GM23338 (cell line): ENCODE data around the gene SRPK2.

Source experiments
- CREB1 ChIP-seq: fragments of 250-450 bp; sonication (Bioruptor Pico); IDR thresholded peaks from 2 replicates; pipeline ENCODE4 v1.5.0; 2020; ENCODE audit warnings: low read depth, mild to moderate bottlenecking, moderate library complexity
- EZH2 ChIP-seq: fragments of 200-600 bp; sonication (generic); IDR thresholded peaks from one replicate; pipeline ENCODE4 v1.8.0; 2017; ENCODE audit warnings: antibody characterized with exemption, mild to moderate bottlenecking, low read depth; ENCODE audit not compliant: unreplicated experiment
- EZH2phosphoT487 ChIP-seq: fragments of 200-600 bp; sonication (generic); IDR thresholded peaks from one replicate; pipeline ENCODE4 v1.8.1; 2018; ENCODE audit warnings: antibody characterized with exemption; ENCODE audit not compliant: unreplicated experiment
- JUNB ChIP-seq: IDR thresholded peaks from one replicate; pipeline ENCODE4 v1.6.1; 2016; ENCODE audit warnings: antibody characterized with exemption; ENCODE audit not compliant: unreplicated experiment
- NANOG ChIP-seq: IDR thresholded peaks from 2 replicates; pipeline ENCODE4 v1.6.1; 2016; ENCODE audit warnings: antibody characterized with exemption, borderline replicate concordance
- POLR2AphosphoS5 ChIP-seq: IDR thresholded peaks from 2 replicates; pipeline ENCODE4 v1.6.1; 2016; ENCODE audit warnings: antibody characterized with exemption, low read depth
- STAT1 ChIP-seq: IDR thresholded peaks from one replicate; pipeline ENCODE4 v1.6.1; 2016; ENCODE audit warnings: antibody characterized with exemption; ENCODE audit not compliant: unreplicated experiment
- TF ChIP-seq, protein P1 (sequence below), 2 experiments: fragments of 200-600 bp in 1 of 2; sonication (generic) in 1 of 2; conservative IDR thresholded peaks; 2 replicates each; pipeline versions ENCODE4 v1.5.1 to v1.6.1; 2016 to 2017; ENCODE audit warnings: antibody characterized with exemption in 2 of 2, low read depth in 2 of 2, mild to moderate bottlenecking in 2 of 2, moderate library complexity in 1 of 2
- TF ChIP-seq, protein P2 (sequence below): IDR thresholded peaks from one replicate; pipeline ENCODE4 v1.6.1; 2018; ENCODE audit warnings: antibody characterized with exemption; ENCODE audit not compliant: unreplicated experiment

DNA sequence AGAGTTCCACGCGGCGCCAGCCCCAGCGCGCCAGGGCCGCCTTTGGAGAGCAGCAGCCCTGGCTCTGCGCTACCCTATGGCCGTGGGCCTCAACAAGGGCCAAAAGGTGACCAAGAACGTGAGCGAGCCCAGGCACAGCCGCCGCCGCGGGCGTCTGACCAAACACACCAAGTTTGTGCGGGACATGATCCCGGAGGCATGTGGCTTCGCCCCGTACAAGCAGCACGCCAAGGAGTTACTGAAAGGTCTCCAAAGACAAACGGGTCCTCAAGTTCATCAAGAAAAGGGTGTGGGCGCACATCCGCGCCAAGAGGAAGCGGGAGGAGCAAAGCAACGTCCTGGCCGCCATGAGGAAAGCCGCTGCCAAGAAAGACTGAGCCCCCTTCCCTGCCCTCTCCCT, 144.1 kb downstream of the SRPK2 start:
- TF ChIP-seq, protein P1, sequence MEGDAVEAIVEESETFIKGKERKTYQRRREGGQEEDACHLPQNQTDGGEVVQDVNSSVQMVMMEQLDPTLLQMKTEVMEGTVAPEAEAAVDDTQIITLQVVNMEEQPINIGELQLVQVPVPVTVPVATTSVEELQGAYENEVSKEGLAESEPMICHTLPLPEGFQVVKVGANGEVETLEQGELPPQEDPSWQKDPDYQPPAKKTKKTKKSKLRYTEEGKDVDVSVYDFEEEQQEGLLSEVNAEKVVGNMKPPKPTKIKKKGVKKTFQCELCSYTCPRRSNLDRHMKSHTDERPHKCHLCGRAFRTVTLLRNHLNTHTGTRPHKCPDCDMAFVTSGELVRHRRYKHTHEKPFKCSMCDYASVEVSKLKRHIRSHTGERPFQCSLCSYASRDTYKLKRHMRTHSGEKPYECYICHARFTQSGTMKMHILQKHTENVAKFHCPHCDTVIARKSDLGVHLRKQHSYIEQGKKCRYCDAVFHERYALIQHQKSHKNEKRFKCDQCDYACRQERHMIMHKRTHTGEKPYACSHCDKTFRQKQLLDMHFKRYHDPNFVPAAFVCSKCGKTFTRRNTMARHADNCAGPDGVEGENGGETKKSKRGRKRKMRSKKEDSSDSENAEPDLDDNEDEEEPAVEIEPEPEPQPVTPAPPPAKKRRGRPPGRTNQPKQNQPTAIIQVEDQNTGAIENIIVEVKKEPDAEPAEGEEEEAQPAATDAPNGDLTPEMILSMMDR (conservative IDR thresholded peaks at IDR 0.05; ENCODE audit: low read depth in 2 of 2), result no peak
- no peak for TF ChIP-seq POLR2AphosphoS5
- TF ChIP-seq CREB1 (CRISPR knock-in tag), result no peak
- TF ChIP-seq JUNB, result no peak
- no peak for TF ChIP-seq STAT1
- TF ChIP-seq, protein P2, sequence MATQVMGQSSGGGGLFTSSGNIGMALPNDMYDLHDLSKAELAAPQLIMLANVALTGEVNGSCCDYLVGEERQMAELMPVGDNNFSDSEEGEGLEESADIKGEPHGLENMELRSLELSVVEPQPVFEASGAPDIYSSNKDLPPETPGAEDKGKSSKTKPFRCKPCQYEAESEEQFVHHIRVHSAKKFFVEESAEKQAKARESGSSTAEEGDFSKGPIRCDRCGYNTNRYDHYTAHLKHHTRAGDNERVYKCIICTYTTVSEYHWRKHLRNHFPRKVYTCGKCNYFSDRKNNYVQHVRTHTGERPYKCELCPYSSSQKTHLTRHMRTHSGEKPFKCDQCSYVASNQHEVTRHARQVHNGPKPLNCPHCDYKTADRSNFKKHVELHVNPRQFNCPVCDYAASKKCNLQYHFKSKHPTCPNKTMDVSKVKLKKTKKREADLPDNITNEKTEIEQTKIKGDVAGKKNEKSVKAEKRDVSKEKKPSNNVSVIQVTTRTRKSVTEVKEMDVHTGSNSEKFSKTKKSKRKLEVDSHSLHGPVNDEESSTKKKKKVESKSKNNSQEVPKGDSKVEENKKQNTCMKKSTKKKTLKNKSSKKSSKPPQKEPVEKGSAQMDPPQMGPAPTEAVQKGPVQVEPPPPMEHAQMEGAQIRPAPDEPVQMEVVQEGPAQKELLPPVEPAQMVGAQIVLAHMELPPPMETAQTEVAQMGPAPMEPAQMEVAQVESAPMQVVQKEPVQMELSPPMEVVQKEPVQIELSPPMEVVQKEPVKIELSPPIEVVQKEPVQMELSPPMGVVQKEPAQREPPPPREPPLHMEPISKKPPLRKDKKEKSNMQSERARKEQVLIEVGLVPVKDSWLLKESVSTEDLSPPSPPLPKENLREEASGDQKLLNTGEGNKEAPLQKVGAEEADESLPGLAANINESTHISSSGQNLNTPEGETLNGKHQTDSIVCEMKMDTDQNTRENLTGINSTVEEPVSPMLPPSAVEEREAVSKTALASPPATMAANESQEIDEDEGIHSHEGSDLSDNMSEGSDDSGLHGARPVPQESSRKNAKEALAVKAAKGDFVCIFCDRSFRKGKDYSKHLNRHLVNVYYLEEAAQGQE, result no peak
- TF ChIP-seq EZH2phosphoT487, result no peak
- TF ChIP-seq EZH2, result no peak
- TF ChIP-seq NANOG, result no peak
